Testis (tissue), 2 donors: ENCODE measurements around the gene CWF19L2.

Source experiments
- POLR2A ChIP-seq: fragments of 450-650 bp; IDR thresholded peaks from one replicate; pipeline ENCODE4 v1.6.1; 2017; ENCODE audit warnings: antibody characterized with exemption, mild to moderate bottlenecking, moderate library complexity
- TF ChIP-seq, protein P1 (sequence below), 3 experiments: fragments of 450-650 bp in 2 of 3; fragments of 200-600 bp in 1 of 3; sonication (generic) in 1 of 3; IDR thresholded peaks; one replicate each; pipeline ENCODE4 v1.5.1; 2016 to 2019; ENCODE audit warnings: antibody characterized with exemption in 3 of 3, mild to moderate bottlenecking in 2 of 3, moderate library complexity in 1 of 3

DNA sequence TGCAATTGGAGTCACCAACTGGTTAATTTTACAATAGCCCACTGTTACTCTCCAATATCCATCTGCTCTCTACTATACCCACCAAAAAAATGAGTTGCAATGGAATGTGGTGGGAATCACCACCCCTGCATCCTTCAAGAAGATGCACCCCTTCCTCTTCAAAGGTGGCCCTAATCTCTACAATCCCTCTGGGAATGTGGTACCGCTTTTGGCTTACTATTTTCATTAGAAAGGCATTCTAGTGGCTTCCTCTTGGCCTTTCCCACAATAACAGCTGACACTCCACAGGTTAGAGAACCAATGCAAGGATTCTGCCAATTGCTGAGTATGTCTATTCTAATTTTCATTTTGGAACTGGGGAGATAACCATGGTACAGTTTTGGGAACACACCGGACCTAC is 33.2 kb upstream of the CWF19L2 start:
- TF ChIP-seq POLR2A = no peak
- TF ChIP-seq, protein P1, sequence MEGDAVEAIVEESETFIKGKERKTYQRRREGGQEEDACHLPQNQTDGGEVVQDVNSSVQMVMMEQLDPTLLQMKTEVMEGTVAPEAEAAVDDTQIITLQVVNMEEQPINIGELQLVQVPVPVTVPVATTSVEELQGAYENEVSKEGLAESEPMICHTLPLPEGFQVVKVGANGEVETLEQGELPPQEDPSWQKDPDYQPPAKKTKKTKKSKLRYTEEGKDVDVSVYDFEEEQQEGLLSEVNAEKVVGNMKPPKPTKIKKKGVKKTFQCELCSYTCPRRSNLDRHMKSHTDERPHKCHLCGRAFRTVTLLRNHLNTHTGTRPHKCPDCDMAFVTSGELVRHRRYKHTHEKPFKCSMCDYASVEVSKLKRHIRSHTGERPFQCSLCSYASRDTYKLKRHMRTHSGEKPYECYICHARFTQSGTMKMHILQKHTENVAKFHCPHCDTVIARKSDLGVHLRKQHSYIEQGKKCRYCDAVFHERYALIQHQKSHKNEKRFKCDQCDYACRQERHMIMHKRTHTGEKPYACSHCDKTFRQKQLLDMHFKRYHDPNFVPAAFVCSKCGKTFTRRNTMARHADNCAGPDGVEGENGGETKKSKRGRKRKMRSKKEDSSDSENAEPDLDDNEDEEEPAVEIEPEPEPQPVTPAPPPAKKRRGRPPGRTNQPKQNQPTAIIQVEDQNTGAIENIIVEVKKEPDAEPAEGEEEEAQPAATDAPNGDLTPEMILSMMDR (IDR thresholded peaks at IDR 0.05) = no peak
